Eye (tissue), 1 donor: Measurements from ENCODE around the gene KISS1R.

Source experiments
- DNase-seq: peaks from one replicate; pipeline ENCODE4 v3.0.0-alpha.2; 2015

The KISS1R gene

GRCh38 chr19:925087-925525 is 8.0 kb downstream of the KISS1R start:
- no peak for DNase-seq

- DNase-seq: peak; percentile 96
Measured at GRCh38 chr19:925526-926322, 8.6 kb downstream of the KISS1R start, which contains the start of gene ARID3A. Gene ARID3A (plus strand): TSS chr19:926035. CDS start chr19:929529, 3,494 bp downstream.

- no peak for DNase-seq
Measured at GRCh38 chr19:926323-926588, 9.1 kb downstream of the KISS1R start.

- peak; percentile 69 for DNase-seq
Measured at GRCh38 chr19:926589-927350, 9.6 kb downstream of the KISS1R start.

GRCh38 chr19:927351-927779 is 10.2 kb downstream of the KISS1R start:
- peak; percentile 61 for DNase-seq

GRCh38 chr19:927780-928401 is 10.8 kb downstream of the KISS1R start:
- DNase-seq: no peak

- no peak for DNase-seq
Measured at GRCh38 chr19:928471-929202, 11.5 kb downstream of the KISS1R start.

- no peak for DNase-seq
Measured at GRCh38 chr19:929203-929890, 12.2 kb downstream of the KISS1R start.

- no peak for DNase-seq
Measured at GRCh38 chr19:929891-930258, 12.7 kb downstream of the KISS1R start.

GRCh38 chr19:931860-932647 is 14.9 kb downstream of the KISS1R start:
- no peak for DNase-seq

GRCh38 chr19:932648-933552 is 15.8 kb downstream of the KISS1R start:
- peak; percentile 78 for DNase-seq

GRCh38 chr19:933553-933882 is 16.4 kb downstream of the KISS1R start:
- DNase-seq: no peak

GRCh38 chr19:934197-934840 is 17.2 kb downstream of the KISS1R start:
- DNase-seq: no peak

GRCh38 chr19:934865-935479 is 17.8 kb downstream of the KISS1R start:
- peak; percentile 44 for DNase-seq

GRCh38 chr19:936175-936546 is 19.0 kb downstream of the KISS1R start:
- no peak for DNase-seq

- DNase-seq: no peak
Measured at GRCh38 chr19:937259-937694, 20.1 kb downstream of the KISS1R start.

- DNase-seq: no peak
Measured at GRCh38 chr19:938233-938923, 21.2 kb downstream of the KISS1R start.

- no peak for DNase-seq
Measured at GRCh38 chr19:939439-939838, 22.3 kb downstream of the KISS1R start.

- DNase-seq: no peak
Measured at GRCh38 chr19:939922-940321, 22.8 kb downstream of the KISS1R start.
